Muscle of leg (tissue), 11 donors: Measurements from ENCODE around the gene VMO1. TPM values are rescaled to one million over a fixed set of nuclear protein-coding genes. Genes with fewer than 3 reads are reported as not detected.

Experiments
- DNase-seq: peaks from one replicate; pipeline ENCODE4 v3.0.0; 2013
- H3K27ac ChIP-seq: one replicate; pipeline ENCODE4 v1.5.1; 2013; ENCODE audit warnings: mild to moderate bottlenecking, low read length, control low read depth
- H3K27me3 ChIP-seq: one replicate; pipeline ENCODE4 v1.6.1; 2013; ENCODE audit warnings: low read length; ENCODE audit not compliant: control insufficient read depth, insufficient read depth
- H3K36me3 ChIP-seq: one replicate; pipeline ENCODE4 v1.6.1; 2013; ENCODE audit warnings: low read length; ENCODE audit not compliant: control insufficient read depth, insufficient read depth
- H3K4me1 ChIP-seq: one replicate; pipeline ENCODE4 v1.6.1; 2013; ENCODE audit warnings: low read length; ENCODE audit not compliant: control insufficient read depth, insufficient read depth
- H3K4me3 ChIP-seq: one replicate; pipeline ENCODE4 v1.5.1; 2013; ENCODE audit warnings: low read length, control low read depth
- H3K9me3 ChIP-seq: replicated peaks from 2 replicates; pipeline ENCODE4 v1.6.1; 2013; ENCODE audit warnings: low read depth, low read length; ENCODE audit not compliant: control insufficient read depth
- WGBS: methylation state at CpG from one replicate; pipeline ENCODE4 v1.1.5; 2013; ENCODE audit warnings: missing lambda C conversion rate; ENCODE audit not compliant: insufficient coverage; 5-methylcytosine and 5-hydroxymethylcytosine counted together
- polyA plus RNA-seq, 8 donors: library from polyadenylated mRNA; unstranded; fragments of 120-200 nt; gene quantifications; one replicate each; pipeline versions ENCODE4 v1.2.1 to v1.2.3, GENCODE V29; 2013; ENCODE audit warnings: inconsistent platforms in 1 of 8, low replicate concordance in 1 of 8; ENCODE audit not compliant: insufficient read length in 8 of 8, insufficient read depth in 1 of 8
- total RNA-seq: library from RNA; stranded (reverse); fragments of 120-200 nt; gene quantifications from one replicate; pipeline ENCODE4 v1.2.4, GENCODE V29; 2013

VMO1 gene
- total and polyA plus RNA-seq, 9 donors = 3.0 to 12.7 (median 6.2) TPM

- peaks cover 27% of the 10 kb centered on the region for H3K36me3 ChIP-seq
- no peak within 1 kb of the TSS for H3K27ac ChIP-seq
- no peaks in the 10 kb centered on the region for H3K27me3 ChIP-seq
- H3K9me3 ChIP-seq = no peaks in the 10 kb centered on the region
- DNase-seq = no peak
- peaks cover 1% of the 10 kb centered on the region for H3K4me1 ChIP-seq
- H3K4me3 ChIP-seq = no peak within 1 kb of the TSS
- WGBS = 83% methylated on average over 2 of the region's 9 CpGs
These were observed 16.1 kb upstream of the VMO1 start, which contains the start of gene C17orf114 for GRCh38 chr17:4802228-4802627. Gene C17orf114, minus strand, starts transcription at chr17:4802328.

DNA sequence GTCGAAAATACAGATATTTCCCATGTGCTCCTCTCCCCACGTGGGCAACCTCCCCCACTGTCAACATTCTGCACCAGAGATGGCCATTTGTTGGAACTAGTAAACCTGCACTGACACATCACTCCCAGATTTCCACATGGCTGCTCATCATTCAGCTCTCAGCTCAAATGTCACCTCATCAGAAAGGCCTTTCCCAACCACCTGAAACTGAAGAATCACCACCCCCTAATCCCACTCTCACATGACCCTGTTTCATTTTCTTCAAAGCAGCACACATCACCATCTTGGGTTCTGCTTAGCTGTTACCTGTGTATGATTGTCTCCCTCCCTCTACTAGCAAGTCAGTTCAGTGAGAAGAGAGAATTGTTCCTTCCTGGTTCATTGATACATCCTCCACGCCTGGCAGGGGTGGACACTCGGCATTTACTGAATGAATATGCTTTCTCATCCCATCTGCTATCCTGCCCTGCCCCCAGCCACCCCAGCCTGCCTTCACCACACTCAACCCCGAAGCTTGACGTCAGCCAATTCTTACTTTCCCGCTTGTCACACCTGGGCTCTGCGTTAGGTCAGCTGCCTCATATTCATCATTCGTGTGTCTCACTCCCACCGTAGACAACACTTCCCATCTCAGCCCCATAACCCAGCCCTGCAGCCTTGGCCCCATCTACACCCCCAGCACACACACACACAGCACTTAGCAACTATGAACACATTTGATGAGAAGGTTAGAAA, 14.5 kb upstream of the VMO1 start:
- no peak for DNase-seq
- WGBS = 71% methylated on average over 8 of the region's 10 CpGs
- no peaks in the 10 kb centered on the region for H3K27me3 ChIP-seq
- no peaks in the 10 kb centered on the region for H3K9me3 ChIP-seq
- no peak overlapping the region for H3K4me3 ChIP-seq
- peaks cover 9% of the 10 kb centered on the region for H3K4me1 ChIP-seq
- H3K36me3 ChIP-seq = peaks cover 27% of the 10 kb centered on the region
- no peak overlapping the region for H3K27ac ChIP-seq

GRCh38 chr17:4796552-4796920, 10.4 kb upstream of the VMO1 start:
- DNase-seq = peak; percentile 40
- WGBS = 14% methylated on average over 1 of the region's 7 CpGs

GRCh38 chr17:4795168-4795567, 9.0 kb upstream of the VMO1 start:
- Histone ChIP-seq H3K4me1 (peaks cover 17% of the 10 kb centered on the region), H3K27me3 (no peaks in the 10 kb centered on the region), H3K4me3 (no peak overlapping the region), H3K36me3 (peaks cover 22% of the 10 kb centered on the region), H3K27ac (no peak overlapping the region), H3K9me3 (no peaks in the 10 kb centered on the region)
- DNase-seq = no peak
- no CpG with 5 or more reads among the region's 1 CpG for WGBS

More at GRCh38 chr17:4796552-4796920, 10.4 kb upstream of the VMO1 start:
- peaks cover 12% of the 10 kb centered on the region for H3K4me1 ChIP-seq
- no peaks in the 10 kb centered on the region for H3K9me3 ChIP-seq
- H3K27ac ChIP-seq = peak overlapping the region; percentile 78
- H3K36me3 ChIP-seq = peaks cover 27% of the 10 kb centered on the region
- no peaks in the 10 kb centered on the region for H3K27me3 ChIP-seq
- H3K4me3 ChIP-seq = peak overlapping the region; percentile 73

GRCh38 chr17:4790705-4791088, 4.5 kb upstream of the VMO1 start:
- Histone ChIP-seq H3K4me1 (peaks cover 30% of the 10 kb centered on the region), H3K27me3 (peaks cover 24% of the 10 kb centered on the region), H3K27ac (peak overlapping the region; percentile 93), H3K9me3 (no peaks in the 10 kb centered on the region), H3K36me3 (no peaks in the 10 kb centered on the region), H3K4me3 (peak overlapping the region; percentile 72)
- no peak for DNase-seq
- 71% methylated on average over 2 of the region's 7 CpGs for WGBS

DNA sequence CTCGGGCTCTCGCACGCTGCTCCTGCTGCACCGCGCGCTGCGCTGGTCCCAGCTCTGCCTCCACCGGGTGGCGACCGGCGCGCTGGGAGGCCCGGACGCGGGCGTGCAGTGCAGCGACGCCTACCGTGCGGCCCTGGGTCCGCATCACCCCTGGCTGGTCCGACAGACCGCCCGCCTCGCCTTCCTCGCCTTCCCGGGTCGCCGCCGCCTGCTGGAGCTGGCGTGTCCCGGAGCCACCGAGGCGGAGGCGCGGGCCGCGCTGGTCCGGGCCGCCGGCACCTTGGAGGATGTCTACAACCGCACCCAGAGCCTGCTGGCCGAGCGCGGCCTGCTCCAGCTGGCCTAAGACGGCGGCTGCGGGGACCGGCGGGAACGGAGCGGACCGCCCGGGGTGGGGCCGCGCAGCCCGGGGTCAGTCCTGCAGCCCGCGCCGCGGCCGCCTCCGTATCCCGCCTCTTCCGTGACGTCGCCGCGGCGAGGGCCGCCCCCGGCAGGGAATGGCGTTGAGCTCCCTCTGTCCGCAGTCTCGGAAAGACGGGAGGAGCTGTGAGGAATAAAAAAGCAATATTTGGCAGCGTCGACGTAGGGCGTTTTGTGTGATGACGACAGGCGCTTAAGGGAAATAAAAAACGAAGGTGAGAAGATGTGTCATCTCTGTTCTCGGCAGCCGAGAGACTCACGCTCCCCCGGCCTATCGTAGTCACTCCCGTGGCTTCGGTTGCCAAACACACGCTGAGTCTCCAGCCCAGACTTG, 4.0 kb upstream of the VMO1 start:
- Histone ChIP-seq H3K4me1 (peaks cover 34% of the 10 kb centered on the region), H3K9me3 (no peaks in the 10 kb centered on the region), H3K4me3 (peak overlapping the region; percentile 72), H3K36me3 (no peaks in the 10 kb centered on the region), H3K27me3 (peaks cover 30% of the 10 kb centered on the region), H3K27ac (peak overlapping the region; percentile 93)
- WGBS = under 1% methylated on average over 85 of the region's 91 CpGs
- DNase-seq = peak; percentile 96

DNA sequence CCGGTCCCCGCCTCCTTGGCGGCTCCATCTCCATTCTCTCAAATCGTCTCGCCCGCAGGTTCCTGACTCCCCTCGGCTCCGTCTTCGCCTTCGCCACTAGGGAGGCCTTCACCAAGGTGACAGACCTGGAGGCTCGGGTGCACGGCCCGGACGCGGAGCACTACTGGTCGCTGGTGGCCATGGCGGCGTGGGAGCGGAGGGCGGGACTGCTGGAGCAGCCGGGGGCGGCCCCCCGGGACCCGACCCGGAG, 3.5 kb upstream of the VMO1 start:
- Histone ChIP-seq H3K27me3 (peaks cover 35% of the 10 kb centered on the region), H3K27ac (no peak overlapping the region), H3K4me3 (peak overlapping the region; percentile 72), H3K9me3 (no peaks in the 10 kb centered on the region), H3K4me1 (peaks cover 35% of the 10 kb centered on the region), H3K36me3 (no peaks in the 10 kb centered on the region)
- no peak for DNase-seq
- under 1% methylated on average over 24 of the region's 25 CpGs for WGBS

DNA sequence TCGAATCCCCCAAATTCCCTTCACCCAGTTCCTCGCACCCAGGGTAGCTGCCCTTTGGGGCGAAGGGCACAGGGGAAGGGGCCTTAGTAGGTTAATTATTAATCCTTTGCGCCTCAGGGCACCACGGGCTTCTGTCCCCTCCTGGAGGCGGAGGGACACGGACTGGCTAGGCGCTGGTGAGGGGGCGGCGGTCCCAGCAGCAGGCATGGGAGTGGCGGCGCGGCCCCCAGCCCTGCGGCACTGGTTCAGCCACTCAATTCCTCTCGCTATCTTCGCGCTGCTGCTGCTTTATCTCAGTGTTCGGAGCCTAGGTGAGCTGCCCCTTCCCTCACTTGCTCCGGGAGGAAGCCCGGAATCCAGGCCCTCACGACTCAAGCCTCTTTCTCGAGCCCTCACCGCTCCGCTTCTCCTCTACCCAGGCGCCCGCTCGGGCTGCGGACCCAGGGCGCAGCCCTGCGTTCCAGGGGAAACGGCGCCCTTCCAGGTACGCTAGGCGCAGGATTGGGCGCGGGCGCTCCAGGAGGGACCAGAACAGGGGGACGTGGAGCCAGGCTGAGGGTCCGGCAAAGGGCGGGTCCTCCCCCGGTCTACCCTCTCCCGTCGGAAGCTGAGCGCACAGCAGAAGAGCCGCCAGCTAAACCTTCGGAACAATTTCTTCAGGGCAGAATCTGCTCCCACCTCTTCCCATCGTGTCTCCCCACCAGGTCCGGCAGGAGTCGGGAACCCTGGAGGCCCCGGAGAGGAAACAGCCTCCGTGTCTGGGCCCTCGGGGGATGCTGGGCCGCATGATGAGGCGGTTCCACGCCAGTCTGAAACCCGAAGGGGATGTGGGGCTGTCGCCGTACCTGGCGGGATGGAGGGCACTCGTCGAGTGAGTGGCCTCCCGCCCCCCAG, 2.9 kb upstream of the VMO1 start, which contains the start of gene GLTPD2:
GLTPD2 (plus strand) TSS at position 158 of the 894 bp plus-strand sequence; CDS start at position 206, 48 bp downstream.
- no peak for DNase-seq
- peak within 1 kb of the TSS; percentile 35 for H3K27ac ChIP-seq
- H3K4me1 ChIP-seq = peaks cover 35% of the 10 kb centered on the region
- peak within 1 kb of the TSS; percentile 72 for H3K4me3 ChIP-seq
- WGBS = 25% methylated on average over 43 of the region's 62 CpGs
- H3K27me3 ChIP-seq = peaks cover 40% of the 10 kb centered on the region
- no peaks in the 10 kb centered on the region for H3K9me3 ChIP-seq
- no peaks in the 10 kb centered on the region for H3K36me3 ChIP-seq

DNA sequence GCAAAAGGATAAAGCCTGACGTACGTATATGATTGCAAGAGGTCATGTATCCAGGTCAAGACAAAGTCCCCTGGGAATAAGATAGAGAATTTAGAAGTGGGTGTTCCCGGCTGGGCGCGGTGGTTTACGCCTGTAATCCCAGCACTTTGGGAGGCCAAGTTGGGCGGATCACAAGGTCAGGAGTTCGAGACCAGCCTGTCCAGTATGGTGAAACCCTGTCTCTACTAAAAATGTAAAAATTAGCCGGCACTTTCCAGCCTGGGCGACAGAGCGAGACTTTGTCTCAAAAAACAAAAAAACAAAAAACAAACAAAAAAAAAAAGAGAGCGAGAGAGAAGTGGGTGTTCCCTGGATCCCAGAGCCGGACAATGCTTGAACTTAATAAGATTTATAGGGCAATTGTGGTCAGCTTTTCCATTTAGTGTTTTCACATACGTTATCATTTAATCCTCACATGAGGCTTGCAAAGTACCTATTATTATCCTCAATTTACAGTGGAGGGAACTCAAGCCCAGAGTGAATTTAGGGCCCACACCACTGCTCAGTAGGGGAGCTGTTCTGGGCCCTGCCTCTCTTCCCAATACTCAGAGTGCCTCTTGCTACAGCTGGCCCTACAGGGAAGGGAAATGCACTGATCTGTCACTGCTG, 2.1 kb upstream of the VMO1 start:
- DNase-seq = peak; percentile 32
- H3K9me3 ChIP-seq = no peaks in the 10 kb centered on the region
- peaks cover 35% of the 10 kb centered on the region for H3K4me1 ChIP-seq
- peaks cover 48% of the 10 kb centered on the region for H3K27me3 ChIP-seq
- peak overlapping the region; percentile 35 for H3K27ac ChIP-seq
- H3K4me3 ChIP-seq = no peak overlapping the region
- no peaks in the 10 kb centered on the region for H3K36me3 ChIP-seq
- WGBS = 73% methylated on average over 8 of the region's 14 CpGs
